NT2/D1 (cell line): ENCODE data around the gene GCLC.
"Not testable (repeated sequence)": the region's sequence is repeated elsewhere in the genome, so short reads cannot be mapped to it uniquely, and the experiment has no call there.

Source experiments
- DNase-seq: peaks from one replicate; pipeline ENCODE4 v3.0.0-alpha.2; 2011; ENCODE audit warnings: low read depth, low spot score
- H3K27me3 ChIP-seq: 2 replicates; pipeline ENCODE4 v1.6.0; 2011; ENCODE audit warnings: mild to moderate bottlenecking; ENCODE audit not compliant: insufficient read length, insufficient read depth
- H3K36me3 ChIP-seq: 2 replicates; pipeline ENCODE4 v1.6.1; 2011; ENCODE audit warnings: mild to moderate bottlenecking, low read length, mixed read lengths; ENCODE audit not compliant: insufficient read depth, insufficient read length
- H3K4me1 ChIP-seq: 2 replicates; pipeline ENCODE4 v1.5.1; 2011; ENCODE audit not compliant: insufficient read depth, insufficient read length
- H3K4me3 ChIP-seq: 2 replicates; pipeline ENCODE4 v1.5.1; 2011; ENCODE audit warnings: low read depth; ENCODE audit not compliant: insufficient read length
- H3K9ac ChIP-seq: 2 replicates; pipeline ENCODE4 v1.6.0; 2011; ENCODE audit warnings: low read depth; ENCODE audit not compliant: insufficient read length
- H3K9me3 ChIP-seq: 2 replicates; pipeline ENCODE4 v1.5.1; 2011; ENCODE audit warnings: mild to moderate bottlenecking, low read length; ENCODE audit not compliant: insufficient read depth
- SUZ12 ChIP-seq: IDR thresholded peaks from 2 replicates; pipeline ENCODE4 v1.6.1; 2011; ENCODE audit not compliant: insufficient read length, insufficient read depth; ENCODE audit errors: extremely low read depth
- YY1 ChIP-seq: IDR thresholded peaks from 2 replicates; pipeline ENCODE4 v1.6.1; 2011; ENCODE audit not compliant: insufficient read length, insufficient read depth
- ZNF274 ChIP-seq: IDR thresholded peaks from 2 replicates; pipeline ENCODE4 v1.6.1; 2011; ENCODE audit warnings: mild to moderate bottlenecking, low read depth, low read length

The GCLC gene

DNA sequence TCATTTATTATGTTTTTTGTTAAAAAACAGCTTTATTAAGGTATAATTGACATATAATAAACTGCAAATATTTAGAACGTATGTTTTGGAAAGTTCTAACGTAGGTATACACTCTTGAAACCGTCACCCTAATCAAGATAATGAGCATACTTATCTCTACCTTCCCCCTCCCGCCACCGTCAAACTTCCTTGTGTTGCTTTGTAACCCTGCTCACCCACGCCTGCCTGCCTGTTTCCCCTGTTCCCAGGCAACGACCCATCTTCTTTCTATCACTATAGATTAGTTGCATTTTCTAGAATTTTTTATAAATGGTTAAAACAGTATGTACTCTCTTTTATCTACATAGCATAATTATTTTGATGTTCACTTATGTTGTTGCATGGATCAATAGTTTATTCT, 33.5 kb upstream of the GCLC start:
- Histone ChIP-seq H3K4me1 (no peaks in the 10 kb centered on the region), H3K27me3 (no peaks in the 10 kb centered on the region), H3K9ac (no peak overlapping the region), H3K36me3 (no peaks in the 10 kb centered on the region), H3K4me3 (no peak overlapping the region), H3K9me3 (no peaks in the 10 kb centered on the region)
- DNase-seq, result no peak
- TF ChIP-seq ZNF274 (no peak), YY1 (no peak), SUZ12 (no peak)

DNA sequence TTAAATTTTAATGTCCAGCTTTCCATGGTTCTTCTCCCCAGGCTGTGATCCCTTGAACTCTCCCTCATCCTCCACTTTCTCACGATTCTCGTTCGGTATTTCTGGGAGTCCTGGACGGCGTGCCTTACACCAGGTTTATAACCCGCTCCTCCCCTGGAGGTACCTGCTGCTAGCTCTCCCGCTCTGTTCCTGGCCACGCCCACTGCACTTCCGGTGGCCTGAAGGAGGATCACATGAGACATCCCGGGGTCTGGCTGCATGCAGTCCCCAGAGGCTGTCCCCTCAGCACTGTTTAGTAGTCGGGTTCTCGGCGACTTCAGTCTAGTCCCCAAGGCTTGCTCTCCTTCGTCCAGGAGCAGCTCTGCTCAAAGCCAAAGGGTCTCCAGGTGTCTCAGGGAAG, 28.4 kb upstream of the GCLC start:
- no peak for TF ChIP-seq YY1
- TF ChIP-seq ZNF274, result no peak
- Histone ChIP-seq H3K9me3 (no peaks in the 10 kb centered on the region), H3K4me1 (no peaks in the 10 kb centered on the region), H3K27me3 (no peaks in the 10 kb centered on the region), H3K9ac (no peak overlapping the region), H3K36me3 (no peaks in the 10 kb centered on the region), H3K4me3 (no peak overlapping the region)
- no peak for DNase-seq

- H3K4me1 ChIP-seq, H3K9ac ChIP-seq, H3K9me3 ChIP-seq, H3K4me3 ChIP-seq, H3K36me3 ChIP-seq, H3K27me3 ChIP-seq, DNase-seq: not testable (repeated sequence)
These were observed 27.5 kb upstream of the GCLC start for GRCh38 chr6:53572379-53572778.

GRCh38 chr6:53568776-53569616, 24.1 kb upstream of the GCLC start:
- TF ChIP-seq ZNF274 (no peak), YY1 (no peak), SUZ12 (no peak)
- Histone ChIP-seq H3K9me3 (no peaks in the 10 kb centered on the region), H3K27me3 (no peaks in the 10 kb centered on the region), H3K4me1 (no peaks in the 10 kb centered on the region), H3K4me3 (no peak overlapping the region), H3K9ac (no peak overlapping the region), H3K36me3 (no peaks in the 10 kb centered on the region)
- DNase-seq, result no peak

- H3K36me3 ChIP-seq, result no peaks in the 10 kb centered on the region
- no peak overlapping the region for H3K9ac ChIP-seq
- TF ChIP-seq SUZ12 (no peak), ZNF274 (no peak), YY1 (no peak)
- no peaks in the 10 kb centered on the region for H3K4me1 ChIP-seq
- H3K4me3 ChIP-seq, result no peak overlapping the region
- DNase-seq, result no peak
- no peaks in the 10 kb centered on the region for H3K27me3 ChIP-seq
- no peaks in the 10 kb centered on the region for H3K9me3 ChIP-seq
These were observed 22.8 kb upstream of the GCLC start for GRCh38 chr6:53567701-53568100.

GRCh38 chr6:53566755-53567154, 21.9 kb upstream of the GCLC start:
- no peak for DNase-seq
- TF ChIP-seq ZNF274, result no peak
- no peak for TF ChIP-seq YY1
- TF ChIP-seq SUZ12, result no peak
- Histone ChIP-seq H3K4me3 (no peak overlapping the region), H3K9me3 (peaks cover 4% of the 10 kb centered on the region; the same call in 1 of the 2 replicates), H3K9ac (no peak overlapping the region), H3K27me3 (no peaks in the 10 kb centered on the region), H3K4me1 (no peaks in the 10 kb centered on the region), H3K36me3 (no peaks in the 10 kb centered on the region)

DNA sequence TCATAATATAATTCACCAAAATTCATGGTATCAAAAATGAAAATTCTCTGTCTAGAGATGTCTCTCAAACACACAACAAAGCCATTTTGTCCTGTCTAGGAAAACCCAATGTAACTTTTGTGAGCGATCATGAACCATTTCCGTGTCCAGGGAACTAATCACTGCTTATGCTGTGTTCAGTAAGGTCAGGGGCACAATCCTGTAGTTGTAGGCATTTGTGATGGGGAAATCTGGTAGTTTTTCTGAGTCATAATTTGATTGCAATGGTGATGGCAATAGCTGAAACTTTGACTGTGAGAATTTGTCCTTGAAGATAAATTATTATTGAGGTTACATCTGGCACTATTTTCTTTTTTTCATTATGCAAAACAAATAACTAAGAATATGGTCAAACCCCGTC, 21.0 kb upstream of the GCLC start:
- no peak for TF ChIP-seq SUZ12
- no peak for TF ChIP-seq YY1
- no peak for TF ChIP-seq ZNF274
- H3K27me3 ChIP-seq, result no peaks in the 10 kb centered on the region
- no peak for DNase-seq
- no peaks in the 10 kb centered on the region for H3K4me1 ChIP-seq
- peaks cover 5% of the 10 kb centered on the region; the same call in 1 of the 2 replicates for H3K9me3 ChIP-seq
- no peak overlapping the region for H3K4me3 ChIP-seq
- no peaks in the 10 kb centered on the region for H3K36me3 ChIP-seq
- H3K9ac ChIP-seq, result no peak overlapping the region
